VCaP (cell line): ENCODE measurements around the gene PI4KA.

Source experiments
- H3K27ac ChIP-seq: fragments of 450-650 bp; 2 replicates; pipeline ENCODE4 v1.5.1; 2017
- CTCF ChIP-seq: fragments of 450-650 bp; conservative IDR thresholded peaks from 2 replicates; pipeline ENCODE4 v1.5.1; 2017; ENCODE audit warnings: mild to moderate bottlenecking, moderate library complexity

The PI4KA gene

GRCh38 chr22:20799449-20799848, 59.2 kb downstream of the PI4KA start:
- TF ChIP-seq CTCF: no peak
- no peak overlapping the region for H3K27ac ChIP-seq

- no peak for TF ChIP-seq CTCF
- no peak overlapping the region for H3K27ac ChIP-seq
Measured at GRCh38 chr22:20798974-20799373, 59.6 kb downstream of the PI4KA start.

GRCh38 chr22:20798218-20798617, 60.4 kb downstream of the PI4KA start:
- TF ChIP-seq CTCF: no peak
- no peak overlapping the region for H3K27ac ChIP-seq

GRCh38 chr22:20796731-20797130, 61.9 kb downstream of the PI4KA start:
- no peak for TF ChIP-seq CTCF
- H3K27ac ChIP-seq: no peak overlapping the region

- no peak for TF ChIP-seq CTCF
Measured at GRCh38 chr22:20794650-20795413, 63.8 kb downstream of the PI4KA start.

GRCh38 chr22:20793748-20794649, 64.6 kb downstream of the PI4KA start:
- no peak; the same call in 1 of the 2 replicates for TF ChIP-seq CTCF
- H3K27ac ChIP-seq: no peak overlapping the region

More at GRCh38 chr22:20794650-20795413, 63.8 kb downstream of the PI4KA start:
- H3K27ac ChIP-seq: no peak overlapping the region

GRCh38 chr22:20792966-20793728, 65.5 kb downstream of the PI4KA start:
- no peak for TF ChIP-seq CTCF
- no peak overlapping the region for H3K27ac ChIP-seq
